ENCODE data around the gene OPN1SW. TPM values are rescaled to one million over a fixed set of nuclear protein-coding genes. Genes with fewer than 3 reads are reported as not detected.

Gene OPN1SW
- total RNA-seq, 3 donors from 2014 or later (not counting 1 experiment from before 2014, with no cell fraction given), result not detected

DNA sequence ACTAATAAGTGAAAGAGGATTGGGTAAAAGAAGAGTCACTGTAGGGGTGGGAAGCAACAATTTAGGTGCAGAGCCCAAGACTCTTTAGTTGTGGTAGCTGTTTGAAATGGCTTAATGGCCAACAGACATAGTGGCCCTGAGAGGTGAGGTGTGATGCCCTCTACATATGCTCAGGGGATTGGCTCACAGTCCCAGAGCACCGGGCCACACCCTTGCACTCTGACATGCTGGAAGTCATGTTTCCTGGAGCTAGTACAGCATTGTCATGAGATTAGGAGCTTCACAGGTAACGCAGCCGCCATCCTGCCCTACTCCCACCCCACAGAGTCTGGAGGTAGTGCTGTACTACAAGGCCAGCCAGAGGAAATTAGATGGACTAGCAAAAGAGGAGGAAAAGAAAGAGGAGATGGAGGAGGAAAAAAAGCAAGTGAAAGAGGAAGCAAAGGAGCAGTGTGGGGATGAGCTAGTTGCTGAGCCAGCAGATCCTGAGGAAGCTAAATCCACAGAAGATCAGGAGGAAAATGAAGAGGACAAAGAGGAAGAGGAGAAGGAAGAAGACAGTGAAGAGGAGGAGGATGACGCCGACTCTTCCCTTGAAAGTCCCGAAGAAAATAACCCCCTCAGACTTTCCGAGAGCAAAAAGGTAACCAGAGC lies 39.8 kb upstream of the OPN1SW start:
- H3K27ac ChIP-seq (ENCODE audit: low read length), result no peak overlapping the region
- DNase-seq, result no peak
- H3K27me3 ChIP-seq (ENCODE audit: control insufficient read depth, insufficient read depth, low read length), result no peaks in the 10 kb centered on the region
- Mint-ChIP-seq H3K9me3 (no peaks in the 10 kb centered on the region), H3K27me3 (ENCODE audit: low read depth in 2 of 2) (peaks cover 0 to 3% of the 10 kb centered on the region in 2 donors), H3K36me3 (no peaks in the 10 kb centered on the region), H3K27ac (no peak overlapping the region), H3K4me1 (no peaks in the 10 kb centered on the region), H3K4me3 (no peak overlapping the region)
- no peaks in the 10 kb centered on the region for H3K4me1 ChIP-seq (ENCODE audit: control insufficient read depth, insufficient read depth, low read length)
- no peaks in the 10 kb centered on the region for H3K9me3 ChIP-seq (ENCODE audit: control insufficient read depth, insufficient read depth, low read length)
- intact Hi-C loops (cut with micrococcal nuclease), result no loop called here
- 93% methylated on average over 5 of the region's 7 CpGs for WGBS (ENCODE audit: insufficient coverage)
- no peak overlapping the region for H3K4me3 ChIP-seq (ENCODE audit: low read length)
- H3K36me3 ChIP-seq (ENCODE audit: control insufficient read depth, insufficient read depth, low read length), result no peaks in the 10 kb centered on the region
- TF ChIP-seq, protein P1, sequence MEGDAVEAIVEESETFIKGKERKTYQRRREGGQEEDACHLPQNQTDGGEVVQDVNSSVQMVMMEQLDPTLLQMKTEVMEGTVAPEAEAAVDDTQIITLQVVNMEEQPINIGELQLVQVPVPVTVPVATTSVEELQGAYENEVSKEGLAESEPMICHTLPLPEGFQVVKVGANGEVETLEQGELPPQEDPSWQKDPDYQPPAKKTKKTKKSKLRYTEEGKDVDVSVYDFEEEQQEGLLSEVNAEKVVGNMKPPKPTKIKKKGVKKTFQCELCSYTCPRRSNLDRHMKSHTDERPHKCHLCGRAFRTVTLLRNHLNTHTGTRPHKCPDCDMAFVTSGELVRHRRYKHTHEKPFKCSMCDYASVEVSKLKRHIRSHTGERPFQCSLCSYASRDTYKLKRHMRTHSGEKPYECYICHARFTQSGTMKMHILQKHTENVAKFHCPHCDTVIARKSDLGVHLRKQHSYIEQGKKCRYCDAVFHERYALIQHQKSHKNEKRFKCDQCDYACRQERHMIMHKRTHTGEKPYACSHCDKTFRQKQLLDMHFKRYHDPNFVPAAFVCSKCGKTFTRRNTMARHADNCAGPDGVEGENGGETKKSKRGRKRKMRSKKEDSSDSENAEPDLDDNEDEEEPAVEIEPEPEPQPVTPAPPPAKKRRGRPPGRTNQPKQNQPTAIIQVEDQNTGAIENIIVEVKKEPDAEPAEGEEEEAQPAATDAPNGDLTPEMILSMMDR (IDR thresholded peaks at IDR 0.05), result no peak
- ATAC-seq, result no peak

DNA sequence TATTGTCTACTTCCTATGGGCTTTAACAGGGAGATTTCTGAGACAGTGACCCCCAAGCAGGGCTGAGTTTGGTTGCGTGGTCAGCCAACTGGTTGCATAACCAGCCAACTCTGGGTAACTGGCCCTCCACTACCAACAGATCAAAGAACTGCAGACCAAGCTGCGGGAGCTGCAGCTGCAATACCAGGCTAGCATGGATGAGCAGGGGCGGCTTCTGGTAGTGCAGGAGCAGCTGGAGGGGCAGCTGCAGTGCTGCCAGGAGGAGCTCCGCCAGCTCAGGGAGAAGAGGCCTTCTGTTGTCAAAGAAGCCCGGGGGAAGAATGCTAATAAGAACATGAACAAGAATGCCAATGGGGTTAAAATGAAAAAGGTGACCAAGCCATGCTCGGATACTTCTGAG lies 38.9 kb upstream of the OPN1SW start:
- TF ChIP-seq, protein P1 (IDR thresholded peaks at IDR 0.05), result no peak
- 92% methylated on average over 6 of the region's 6 CpGs for WGBS (ENCODE audit: insufficient coverage)
- no peaks in the 10 kb centered on the region for H3K36me3 Mint-ChIP-seq
- H3K27ac Mint-ChIP-seq, result no peak overlapping the region
- no peaks in the 10 kb centered on the region for H3K9me3 ChIP-seq (ENCODE audit: control insufficient read depth, insufficient read depth, low read length)
- H3K9me3 Mint-ChIP-seq, result no peaks in the 10 kb centered on the region
- no peak overlapping the region for H3K27ac ChIP-seq (ENCODE audit: low read length)
- ATAC-seq, result no peak
- no peak overlapping the region for H3K4me3 ChIP-seq (ENCODE audit: low read length)
- no peaks in the 10 kb centered on the region for H3K27me3 ChIP-seq (ENCODE audit: control insufficient read depth, insufficient read depth, low read length)
- DNase-seq, result no peak
- no peaks in the 10 kb centered on the region for H3K4me1 Mint-ChIP-seq
- no peaks in the 10 kb centered on the region for H3K36me3 ChIP-seq (ENCODE audit: control insufficient read depth, insufficient read depth, low read length)
- H3K4me1 ChIP-seq (ENCODE audit: control insufficient read depth, insufficient read depth, low read length), result no peaks in the 10 kb centered on the region
- H3K4me3 Mint-ChIP-seq, result no peak overlapping the region
- intact Hi-C loops (cut with micrococcal nuclease), result no loop called here
- peaks cover 0 to 3% of the 10 kb centered on the region in 2 donors for H3K27me3 Mint-ChIP-seq (ENCODE audit: low read depth in 2 of 2)

DNA sequence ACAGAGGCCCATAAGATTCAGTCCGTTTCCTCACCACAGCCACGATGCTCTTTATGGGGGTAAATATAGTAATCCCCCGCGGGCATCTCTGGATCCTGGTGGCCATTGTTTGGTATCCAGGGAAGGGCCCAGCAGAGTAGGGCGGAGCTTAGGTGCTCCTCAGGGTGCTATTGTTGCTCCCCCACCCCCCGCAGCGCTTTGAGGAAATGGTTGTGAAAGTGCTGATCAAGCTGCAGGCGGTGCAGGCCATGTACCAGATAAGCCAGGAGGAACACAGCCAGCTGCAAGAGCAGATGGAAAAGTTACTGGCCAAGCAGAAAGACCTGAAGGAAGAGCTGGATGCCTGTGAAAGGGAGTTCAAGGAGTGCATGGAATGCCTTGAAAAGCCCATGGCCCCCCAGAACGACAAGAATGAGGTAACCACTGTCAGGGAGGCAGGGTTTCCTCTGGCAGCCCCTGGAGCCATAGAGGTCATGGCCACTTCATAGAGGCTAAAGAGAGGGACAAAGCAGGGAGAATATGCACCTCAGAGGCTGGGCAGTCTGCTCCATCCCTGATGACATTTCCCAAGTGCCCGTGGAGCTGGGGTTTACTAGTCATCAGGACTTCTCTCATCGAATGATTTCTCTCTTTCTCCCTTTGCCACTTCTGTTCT lies 37.0 kb upstream of the OPN1SW start:
- TF ChIP-seq, protein P1 (IDR thresholded peaks at IDR 0.05), result no peak
- DNase-seq (no peak), ATAC-seq (no peak)
- Mint-ChIP-seq H3K27ac (no peak overlapping the region), H3K36me3 (no peaks in the 10 kb centered on the region), H3K27me3 (ENCODE audit: low read depth in 2 of 2) (peaks cover 0 to under 1% of the 10 kb centered on the region in 2 donors), H3K4me1 (no peaks in the 10 kb centered on the region), H3K4me3 (no peak overlapping the region), H3K9me3 (no peaks in the 10 kb centered on the region)
- no peaks in the 10 kb centered on the region for H3K27me3 ChIP-seq (ENCODE audit: control insufficient read depth, insufficient read depth, low read length)
- no peaks in the 10 kb centered on the region for H3K4me1 ChIP-seq (ENCODE audit: control insufficient read depth, insufficient read depth, low read length)
- no peaks in the 10 kb centered on the region for H3K9me3 ChIP-seq (ENCODE audit: control insufficient read depth, insufficient read depth, low read length)
- H3K4me3 ChIP-seq (ENCODE audit: low read length), result no peak overlapping the region
- intact Hi-C loops (cut with micrococcal nuclease), result no loop called here
- WGBS (ENCODE audit: insufficient coverage), result 64% methylated on average over 11 of the region's 11 CpGs
- H3K27ac ChIP-seq (ENCODE audit: low read length), result no peak overlapping the region
- H3K36me3 ChIP-seq (ENCODE audit: control insufficient read depth, insufficient read depth, low read length), result no peaks in the 10 kb centered on the region

Data from natural killer cell (primary cell).